GM18499 (cell line): ENCODE data around the gene HIP1.
"Not testable (repeated sequence)": the region's sequence is repeated elsewhere in the genome, so short reads cannot be mapped to it uniquely, and the experiment has no call there.

Experiments used
- ATAC-seq: cut with Tn5 transposase; IDR thresholded peaks from one replicate; pipeline ENCODE4 v1.9.1; 2021; ENCODE audit warnings: moderate number of reproducible peaks; ENCODE audit not compliant: insufficient read depth, unreplicated experiment

HIP1 gene

GRCh38 chr7:75591467-75592255 is 147.1 kb downstream of the HIP1 start:
- ATAC-seq: no peak

- ATAC-seq: no peak
Observed at GRCh38 chr7:75590373-75591005, 148.3 kb downstream of the HIP1 start.

GRCh38 chr7:75584354-75584753 is 154.4 kb downstream of the HIP1 start:
- no peak for ATAC-seq

GRCh38 chr7:75583255-75583654 is 155.5 kb downstream of the HIP1 start:
- no peak for ATAC-seq

- no peak for ATAC-seq
Observed at GRCh38 chr7:75579899-75580298, 158.8 kb downstream of the HIP1 start.

GRCh38 chr7:75578081-75578480 is 160.7 kb downstream of the HIP1 start:
- no peak for ATAC-seq

GRCh38 chr7:75575488-75576121 is 163.1 kb downstream of the HIP1 start:
- no peak for ATAC-seq

- ATAC-seq: no peak
Observed at GRCh38 chr7:75573477-75574019, 165.2 kb downstream of the HIP1 start.

GRCh38 chr7:75572814-75573213 is 165.9 kb downstream of the HIP1 start:
- no peak for ATAC-seq

- ATAC-seq: no peak
Observed at GRCh38 chr7:75572396-75572795, 166.3 kb downstream of the HIP1 start.

GRCh38 chr7:75571209-75571608 is 167.5 kb downstream of the HIP1 start:
- ATAC-seq: no peak

- ATAC-seq: not testable (repeated sequence)
Observed at GRCh38 chr7:75569629-75570282, 169.0 kb downstream of the HIP1 start.

GRCh38 chr7:75567948-75568595 is 170.7 kb downstream of the HIP1 start:
- no peak for ATAC-seq

- ATAC-seq: no peak
Observed at GRCh38 chr7:75565132-75565837, 173.5 kb downstream of the HIP1 start.

- ATAC-seq: no peak
Observed at GRCh38 chr7:75563171-75563570, 175.6 kb downstream of the HIP1 start.

- no peak for ATAC-seq
Observed at GRCh38 chr7:75559976-75560365, 178.8 kb downstream of the HIP1 start.

- ATAC-seq: no peak
Observed at GRCh38 chr7:75559355-75559975, 179.3 kb downstream of the HIP1 start.

- ATAC-seq: not testable (repeated sequence)
Observed at GRCh38 chr7:75556835-75557234, 181.9 kb downstream of the HIP1 start.

GRCh38 chr7:75555736-75556135 is 183.0 kb downstream of the HIP1 start:
- no peak for ATAC-seq
